Stimulated activated CD4-positive, alpha-beta T cell treated with anti-CD3 and anti-CD28 coated beads, Interleukin-12 subunit alpha, Interleukin-12 subunit beta, amount 100 ng/mL, for 24 hours (primary cell): ENCODE measurements around the gene ARHGEF17.
"Not testable (repeated sequence)": the region's sequence is repeated elsewhere in the genome, so short reads cannot be mapped to it uniquely, and the experiment has no call there.

Source experiments
- DNase-seq, 2 experiments: peaks; one replicate each; pipeline ENCODE4 v3.0.0-alpha.2; 2020; ENCODE audit warnings: low read depth in 2 of 2

Gene ARHGEF17

DNA sequence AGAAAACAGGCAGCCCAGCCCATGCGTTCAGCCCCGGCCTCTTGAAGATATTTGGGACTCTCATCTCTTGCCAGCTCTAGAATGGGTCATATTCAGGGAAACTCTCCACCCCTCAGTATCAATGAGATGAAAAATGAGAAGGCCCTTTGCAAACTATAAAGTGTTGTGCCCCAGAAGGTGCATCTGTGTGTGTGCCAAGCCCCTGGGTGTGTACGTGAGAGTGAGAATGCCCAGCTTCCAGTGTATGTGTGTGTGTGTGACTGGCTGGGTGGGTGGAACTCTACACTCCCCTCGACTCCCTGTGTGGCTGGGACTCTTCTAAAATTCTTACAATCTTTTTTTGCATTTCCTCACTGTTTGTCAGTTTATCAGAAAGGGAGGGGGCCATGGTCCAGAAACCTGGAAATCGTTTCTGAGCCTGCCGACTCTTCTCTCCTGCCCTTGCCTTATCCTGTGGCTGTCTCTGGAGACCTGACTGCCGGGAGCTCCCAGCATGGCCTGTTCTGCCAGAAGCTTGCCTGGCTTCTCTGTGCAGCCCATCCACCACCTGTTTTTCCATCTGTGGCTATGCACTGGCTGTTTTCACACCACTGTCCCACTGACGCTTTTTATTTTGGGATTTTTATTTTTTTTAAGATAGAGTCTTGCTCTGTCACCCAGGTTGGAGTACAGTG lies 34.7 kb upstream of the ARHGEF17 start:
- no peak for DNase-seq

GRCh38 chr11:73274191-73274590 lies 33.9 kb upstream of the ARHGEF17 start:
- DNase-seq = not testable (repeated sequence)

DNA sequence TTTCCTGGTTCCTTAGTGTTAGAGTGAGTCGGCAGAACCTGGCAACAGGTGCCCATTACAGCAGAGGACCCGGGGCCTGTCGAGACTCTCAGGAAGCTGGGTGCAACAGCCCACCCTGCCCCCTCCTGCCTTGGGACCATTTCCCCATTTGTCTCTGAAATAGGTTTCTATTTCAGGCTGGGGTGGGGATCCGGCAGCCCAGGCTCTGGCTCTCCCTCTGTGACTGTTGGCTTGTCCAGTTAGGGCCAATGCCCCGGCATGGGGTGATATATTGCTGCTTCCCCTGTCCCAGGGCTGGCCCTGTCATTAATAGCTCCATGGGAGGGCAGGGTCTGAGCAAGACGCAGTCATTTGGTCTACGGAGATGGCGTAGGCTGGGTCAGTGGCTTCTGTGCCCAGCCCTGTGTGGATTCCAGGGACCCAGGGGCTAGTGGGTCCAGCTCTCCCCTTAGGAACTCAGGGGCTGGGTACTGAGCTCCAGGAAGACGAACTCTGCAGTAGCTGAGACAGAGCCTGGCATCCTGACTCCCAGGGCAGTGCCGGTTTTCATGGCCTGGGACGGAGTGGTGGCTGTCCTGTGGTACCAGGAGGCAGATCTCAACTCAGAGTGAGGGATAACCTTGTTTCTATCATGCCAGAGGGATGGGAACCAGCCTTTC lies 33.2 kb upstream of the ARHGEF17 start:
- no peak for DNase-seq

DNA sequence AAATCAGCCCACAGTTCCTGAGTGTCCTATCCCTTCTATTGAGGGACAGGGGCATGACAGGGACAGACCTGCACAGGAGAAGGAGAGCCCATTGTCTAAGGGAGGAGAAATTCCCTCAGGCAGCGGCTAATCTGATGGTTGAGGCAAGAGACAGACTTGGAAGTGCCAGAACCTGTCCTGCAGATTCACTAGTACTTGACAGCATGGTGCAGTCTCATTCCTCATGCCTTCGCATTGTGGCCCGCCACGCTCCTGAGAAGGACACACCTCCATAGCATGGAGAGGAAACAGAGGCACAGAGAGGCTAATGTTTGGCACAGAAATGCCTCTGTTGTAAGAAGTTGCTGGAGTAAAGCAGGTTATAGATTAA lies 32.7 kb upstream of the ARHGEF17 start:
- no peak for DNase-seq

- DNase-seq = no peak
Observed at GRCh38 chr11:73277467-73277866, 30.6 kb upstream of the ARHGEF17 start.

GRCh38 chr11:73280626-73281025 lies 27.4 kb upstream of the ARHGEF17 start:
- no peak for DNase-seq

- no peak for DNase-seq
Observed at GRCh38 chr11:73281201-73281741, 26.8 kb upstream of the ARHGEF17 start.

DNA sequence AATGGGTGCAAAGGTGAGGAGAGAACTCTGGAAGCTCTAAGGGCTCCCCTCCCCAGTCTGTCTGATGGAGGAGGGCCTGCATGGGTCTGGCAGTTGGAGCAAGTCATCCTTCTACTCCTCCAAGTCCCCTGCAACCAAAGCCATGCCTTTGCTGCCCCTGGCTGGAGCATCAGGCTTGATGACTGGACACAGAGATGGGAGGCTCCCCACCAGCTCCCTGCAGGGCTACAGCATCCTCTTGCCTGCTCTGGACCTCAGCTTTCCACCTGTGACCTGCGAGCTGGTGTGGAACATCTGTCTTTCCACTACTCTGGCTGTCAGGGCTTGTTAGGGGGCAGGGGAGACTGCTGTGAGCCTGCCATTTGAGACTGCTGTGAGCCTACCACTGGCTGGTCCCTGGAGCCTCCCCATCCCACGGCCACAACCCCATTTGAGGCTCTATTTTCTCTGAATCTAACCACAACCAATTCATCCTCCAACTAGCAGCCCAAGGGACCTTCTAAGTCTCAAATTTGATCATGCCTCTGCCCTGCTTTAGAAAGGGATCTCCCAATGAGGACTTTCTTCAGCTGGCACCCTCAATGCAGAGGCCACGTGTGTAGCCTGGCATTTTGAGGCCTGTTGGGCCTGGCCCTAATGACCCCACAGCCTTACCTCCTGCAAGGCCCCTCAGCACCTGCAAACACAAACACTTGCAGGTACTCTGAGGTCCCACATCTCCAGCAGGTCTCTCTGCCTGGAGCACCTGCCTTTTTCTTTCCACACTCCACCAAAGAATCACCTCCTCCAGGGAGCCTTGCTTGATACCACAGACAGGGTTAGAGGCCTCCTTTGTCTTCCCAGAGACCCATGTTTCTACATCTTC lies 26.0 kb upstream of the ARHGEF17 start:
- no peak for DNase-seq

GRCh38 chr11:73283276-73284000 lies 24.6 kb upstream of the ARHGEF17 start:
- DNase-seq = no peak

GRCh38 chr11:73284106-73284505 lies 24.0 kb upstream of the ARHGEF17 start:
- no peak for DNase-seq

DNA sequence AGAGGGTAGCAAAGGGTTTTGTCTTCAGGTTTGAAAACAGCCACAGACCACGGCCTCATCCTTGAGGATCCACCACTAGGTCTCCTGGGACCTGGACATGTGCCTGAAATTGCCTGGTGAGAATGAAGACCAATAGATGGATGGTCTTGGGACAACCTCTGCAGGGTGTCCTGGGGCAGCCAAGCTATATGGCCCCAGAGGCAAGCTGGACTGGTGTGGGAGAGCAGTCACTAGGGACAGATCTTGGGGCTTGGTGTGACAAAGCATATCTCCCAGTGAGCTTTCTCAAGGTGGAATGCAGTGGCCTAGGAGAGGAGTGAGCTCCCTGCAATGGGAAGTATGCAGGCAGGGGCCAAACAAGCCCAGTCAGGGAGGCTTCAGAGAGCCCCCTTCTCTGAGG lies 22.4 kb upstream of the ARHGEF17 start:
- DNase-seq = no peak

DNA sequence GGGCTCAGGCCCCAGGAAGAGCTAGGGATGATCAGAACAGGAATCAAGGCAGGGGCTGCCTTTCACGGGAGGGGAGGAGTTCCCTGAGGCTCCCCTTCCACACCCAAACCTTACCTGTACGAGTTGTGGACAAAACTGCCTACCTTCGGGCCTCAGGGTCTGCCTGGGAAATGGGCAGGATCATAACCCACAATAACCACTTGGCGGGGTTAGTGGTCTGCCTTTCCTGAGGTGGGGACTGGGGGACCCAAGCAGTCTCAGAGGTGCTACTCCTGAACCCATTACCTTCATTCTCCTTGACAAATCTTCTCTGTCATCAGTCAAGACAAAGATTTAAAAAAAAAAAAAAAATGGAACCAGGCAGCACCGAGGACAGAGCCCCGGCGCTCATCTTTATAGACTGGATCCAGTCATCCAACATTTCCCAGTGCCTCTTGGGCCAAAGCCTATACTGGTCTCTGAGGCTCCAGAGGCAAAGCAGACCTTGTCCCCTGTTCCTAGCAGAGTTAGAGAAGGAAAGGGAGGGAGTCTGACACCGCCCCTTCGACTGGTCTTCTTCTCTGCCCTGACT lies 21.8 kb upstream of the ARHGEF17 start:
- DNase-seq = no peak

GRCh38 chr11:73287400-73288101 lies 20.5 kb upstream of the ARHGEF17 start:
- no peak for DNase-seq

DNA sequence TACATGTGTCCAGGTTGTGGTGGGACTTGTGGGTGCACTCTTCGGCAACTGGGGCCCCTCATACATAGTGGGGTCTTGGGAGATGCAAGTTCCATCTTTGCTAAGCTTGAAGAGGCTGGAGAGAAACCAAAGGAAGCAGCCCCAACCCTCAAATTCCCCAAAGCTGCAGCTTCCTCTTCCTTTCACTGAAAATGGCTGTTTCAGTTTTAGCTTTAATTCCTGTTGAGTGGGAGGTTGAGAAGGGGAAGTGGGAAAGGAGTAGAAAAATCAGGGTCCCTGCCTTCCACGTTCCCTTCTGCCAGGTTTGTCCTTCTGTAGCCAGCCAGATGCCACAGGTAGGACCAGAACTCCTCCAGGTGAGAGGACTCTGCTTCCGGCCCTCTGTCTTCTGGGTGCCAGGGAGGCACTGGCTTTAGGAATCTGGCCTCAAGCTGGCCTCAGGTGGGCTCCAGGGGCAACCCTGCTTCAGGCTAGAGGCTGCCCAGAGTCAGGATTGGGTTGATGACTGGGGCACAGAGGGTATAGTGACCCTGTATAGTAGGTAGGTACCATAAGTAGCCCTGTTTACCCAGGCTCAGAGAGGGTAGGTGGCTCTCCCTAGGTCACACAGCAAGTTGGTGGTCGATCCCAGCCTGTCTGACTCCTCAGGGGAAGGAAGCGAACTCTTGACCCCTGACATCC lies 19.7 kb upstream of the ARHGEF17 start:
- DNase-seq = no peak

GRCh38 chr11:73288873-73289707 lies 19.0 kb upstream of the ARHGEF17 start:
- peak in 1 of 2 experiments; percentile 41 for DNase-seq

DNA sequence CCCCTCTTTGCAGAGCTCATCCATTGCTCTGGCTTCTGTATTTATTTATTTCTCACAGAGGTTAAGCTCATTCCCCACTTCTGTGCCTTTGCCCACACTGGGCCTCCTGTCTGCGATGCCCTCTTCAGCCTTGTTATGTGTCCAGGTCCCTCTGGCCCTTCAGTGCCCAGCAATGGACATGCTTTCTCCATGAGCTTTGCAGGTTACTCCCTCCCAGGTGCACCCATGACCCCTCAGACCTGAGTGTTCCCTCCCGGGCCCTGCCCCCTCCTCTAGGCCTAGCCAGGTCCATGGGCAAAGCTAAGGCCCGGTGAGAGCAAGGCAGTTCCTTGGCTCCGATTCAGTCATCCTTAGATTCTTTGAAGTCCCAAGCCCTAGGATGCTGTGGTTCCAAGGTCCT lies 17.5 kb upstream of the ARHGEF17 start:
- DNase-seq = no peak

GRCh38 chr11:73291196-73291595 lies 16.9 kb upstream of the ARHGEF17 start:
- DNase-seq = no peak

- no peak for DNase-seq
Observed at GRCh38 chr11:73291781-73292524, 16.1 kb upstream of the ARHGEF17 start.

- DNase-seq = no peak
Observed at GRCh38 chr11:73292525-73292894, 15.6 kb upstream of the ARHGEF17 start.
